Endothelial cell of umbilical vein (primary cell): ENCODE data around the gene TCF7L2. TPM values are rescaled to one million over a fixed set of nuclear protein-coding genes. Genes with fewer than 3 reads are reported as not detected.

Experiments used
- BruUV-seq: library from RNA; stranded (reverse); fragments of 400-500 nt; replicated peaks from 2 replicates; lab custom pipeline; 2021; lab: Mats Ljungman, UMichigan
- CTCF ChIA-PET: fragments of 300-600, 350-600 bp; sonication (Branson Sonifier 250); formaldehyde crosslinking; loops from one replicate; lab custom pipeline; 2021; ENCODE audit warnings: antibody characterized with exemption, inconsistent platforms; lab: Charles Lee
- POLR2A ChIA-PET: fragments of 300-600, 350-600 bp; sonication (Branson Sonifier 250); formaldehyde crosslinking; loops from one replicate; lab custom pipeline; 2021; ENCODE audit warnings: antibody characterized with exemption, inconsistent platforms; lab: Charles Lee
- DNase-seq: peaks from one replicate; pipeline ENCODE4 v3.0.0-alpha.2; 2011; ENCODE audit warnings: low read depth, low spot score
- FAIRE-seq: peaks from 2 replicates; lab custom pipeline; 2011; peaks lifted over from hg19 to GRCh38; lab: Jason Lieb, UNC
- H2AFZ ChIP-seq: 2 replicates; pipeline ENCODE4 v1.6.0; 2012; ENCODE audit warnings: low read depth, low read length, control low read depth, inconsistent platforms
- H3K27ac ChIP-seq: 2 replicates; pipeline ENCODE4 v1.5.1; 2011; ENCODE audit warnings: low read depth, mild to moderate bottlenecking, control low read depth, low read length, moderate library complexity; ENCODE audit not compliant: insufficient read depth
- H3K27me3 ChIP-seq, 2 experiments: 2 replicates each; pipeline versions ENCODE4 v1.6.0 to v1.6.1; 2011; ENCODE audit warnings: low read length in 2 of 2, mixed read lengths in 1 of 2; ENCODE audit not compliant: control insufficient read depth in 2 of 2, insufficient read depth in 2 of 2
- H3K36me3 ChIP-seq, 2 experiments: 2 replicates in 1 of 2; 3 replicates in 1 of 2; pipeline ENCODE4 v1.5.1; 2011; ENCODE audit warnings: low read length in 2 of 2, mild to moderate bottlenecking in 1 of 2, moderate library complexity in 1 of 2; ENCODE audit not compliant: control insufficient read depth in 2 of 2, insufficient read depth in 2 of 2; ENCODE audit errors: extremely low read depth in 1 of 2
- H3K4me1 ChIP-seq: 3 replicates; pipeline ENCODE4 v1.5.1; 2011; ENCODE audit warnings: mild to moderate bottlenecking, low read length; ENCODE audit not compliant: control insufficient read depth, insufficient read depth; ENCODE audit errors: extremely low read depth
- H3K4me2 ChIP-seq: 2 replicates; pipeline ENCODE4 v1.6.1; 2011; ENCODE audit warnings: low read length, control low read depth, mixed read lengths; ENCODE audit not compliant: insufficient read depth
- H3K4me3 ChIP-seq, 3 experiments: fragments of 200-600 bp in 1 of 3; sonication (generic), shearing (Covaris generic) in 1 of 3; replicated peaks in 1 of 3; 2 replicates each; pipeline ENCODE4 v1.5.1; 2011 to 2016; ENCODE audit warnings: control low read depth in 3 of 3, low read length in 3 of 3, mild to moderate bottlenecking in 2 of 3, inconsistent platforms in 1 of 3, low read depth in 1 of 3, moderate library complexity in 1 of 3; ENCODE audit not compliant: insufficient read depth in 1 of 3
- H3K79me2 ChIP-seq: 2 replicates; pipeline ENCODE4 v1.6.0; 2012; ENCODE audit warnings: low read length, inconsistent platforms; ENCODE audit not compliant: control insufficient read depth, insufficient read depth
- H3K9ac ChIP-seq: replicated peaks from 2 replicates; pipeline ENCODE3; 2011; ENCODE audit warnings: low read length, control low read depth; ENCODE audit not compliant: insufficient read depth; ENCODE audit errors: extremely low read depth
- H3K9me1 ChIP-seq: replicated peaks from 3 replicates; pipeline ENCODE4 v1.6.0; 2011; ENCODE audit warnings: mild to moderate bottlenecking, low read length; ENCODE audit not compliant: control insufficient read depth, insufficient read depth; ENCODE audit errors: extremely low read depth
- H3K9me3 ChIP-seq: replicated peaks from 2 replicates; pipeline ENCODE4 v1.5.1; 2012; ENCODE audit warnings: low read length, inconsistent platforms; ENCODE audit not compliant: control insufficient read depth, insufficient read depth
- H4K20me1 ChIP-seq: replicated peaks from 2 replicates; pipeline ENCODE3; 2011; ENCODE audit warnings: mild to moderate bottlenecking, low read length; ENCODE audit not compliant: control insufficient read depth, insufficient read depth; ENCODE audit errors: extremely low read depth
- CTCF ChIP-seq, 2 donors: IDR thresholded peaks; 1 replicate in 1 of 2; 2 replicates in 1 of 2; pipeline ENCODE4 v1.5.1; 2011; ENCODE audit warnings: low read length in 2 of 2, mild to moderate bottlenecking in 2 of 2, moderate library complexity in 2 of 2, control low read depth in 1 of 2, inconsistent platforms in 1 of 2, low read depth in 1 of 2; ENCODE audit not compliant: insufficient read depth in 1 of 2; ENCODE audit errors: extremely low read depth in 1 of 2
- EZH2 ChIP-seq: IDR thresholded peaks from 2 replicates; pipeline ENCODE4 v1.6.1; 2012; ENCODE audit warnings: borderline replicate concordance, low read depth, mild to moderate bottlenecking, moderate library complexity, low read length, inconsistent platforms; ENCODE audit not compliant: severe bottlenecking
- FOS ChIP-seq: IDR thresholded peaks from 2 replicates; pipeline ENCODE4 v1.6.1; 2011; ENCODE audit warnings: mild to moderate bottlenecking, low read length, moderate library complexity, borderline replicate concordance; ENCODE audit not compliant: insufficient read depth
- GATA2 ChIP-seq: IDR thresholded peaks from 2 replicates; pipeline ENCODE4 v1.7.0; 2011; ENCODE audit warnings: low read depth, mild to moderate bottlenecking, moderate library complexity, mixed read lengths, low read length; ENCODE audit not compliant: insufficient read length, insufficient read depth
- JUN ChIP-seq: IDR thresholded peaks from 2 replicates; pipeline ENCODE4 v1.6.1; 2011; ENCODE audit warnings: borderline replicate concordance, low read depth; ENCODE audit not compliant: insufficient read length, insufficient read depth
- MAX ChIP-seq: IDR thresholded peaks from 2 replicates; pipeline ENCODE4 v1.6.1; 2011; ENCODE audit not compliant: insufficient read depth, insufficient read length
- MYC ChIP-seq: IDR thresholded peaks from one replicate; pipeline ENCODE4 v1.6.1; 2011; ENCODE audit warnings: mild to moderate bottlenecking, low read depth, low read length
- POLR2A ChIP-seq: IDR thresholded peaks from 2 replicates; pipeline ENCODE4 v1.6.1; 2012; ENCODE audit warnings: low read depth, mild to moderate bottlenecking, control low read depth, low read length
- POLR2AphosphoS5 ChIP-seq: IDR thresholded peaks from 2 replicates; pipeline ENCODE4 v1.6.1; 2012; ENCODE audit warnings: low read depth, mild to moderate bottlenecking, control low read depth, low read length, moderate library complexity; ENCODE audit not compliant: insufficient read depth
- dilution Hi-C: fragments of 300-500 bp; cut with MboI; formaldehyde crosslinking; loops from one replicate; pipeline ENCODE4 v1.15.0; 2019; ENCODE audit warnings: low sequenced_read_pairs; ENCODE audit not compliant: extremely low pct_ligation_motif_present
- intact Hi-C: fragments of 100-400 bp; cut with micrococcal nuclease; formaldehyde crosslinking; loops from one replicate; pipeline ENCODE4 v1.10.0; 2022
- polyA plus RNA-seq, 4 experiments: library from polyadenylated mRNA; depleted of rRNA in 3 of 4; stranded (reverse) in 3 of 4; unstranded in 1 of 4; fragments of >200 nt; gene quantifications; 2 replicates each; pipeline versions ENCODE4 v1.2.1 to v1.2.3, GENCODE V29; 2011 to 2012; ENCODE audit warnings: missing spikeins in 1 of 4
- total RNA-seq: library from RNA; stranded (reverse); gene quantifications from 2 replicates; pipeline ENCODE4 v1.2.3, GENCODE V29; 2021

The TCF7L2 gene
- total and polyA plus RNA-seq, 2 donors (not counting 3 experiments of a cell fraction or from before 2014, with no cell fraction given) = 9.9 to 21.8 TPM

- no peak for DNase-seq
- FAIRE-seq = no peak
- no peak overlapping the region for H3K4me3 ChIP-seq
- H4K20me1 ChIP-seq = no peaks in the 10 kb centered on the region
- no peaks in the 10 kb centered on the region for H3K36me3 ChIP-seq
- no peaks in the 10 kb centered on the region for H3K4me1 ChIP-seq
- no peaks in the 10 kb centered on the region for H3K9me3 ChIP-seq
- ChIA-PET CTCF (interaction anchor here (0.6 kb wide), 1 partner anchor 83 kb away, joined by 3 read pairs; no protein-coding TSS in a partner anchor), POLR2A (no interaction called here)
- no peak for TF ChIP-seq FOS
- TF ChIP-seq POLR2A = no peak
- no peak for TF ChIP-seq JUN
- no peak for TF ChIP-seq GATA2
- TF ChIP-seq EZH2 = no peak
- TF ChIP-seq POLR2AphosphoS5 = no peak
- TF ChIP-seq MAX = no peak
- no peak for TF ChIP-seq CTCF (IDR thresholded peaks at IDR 0.05; ENCODE audit: extremely low read depth in 1 of 2, insufficient read depth in 1 of 2, low read depth in 1 of 2, low read length in 2 of 2)
- TF ChIP-seq MYC = no peak
- intact Hi-C loops = no loop called here
- no TSS peak for BruUV-seq
- no peak overlapping the region for H3K4me2 ChIP-seq
- no peaks in the 10 kb centered on the region for H3K9me1 ChIP-seq
- H3K27me3 ChIP-seq = peaks cover 0 to under 1% of the 10 kb centered on the region in 2 experiments
- H3K79me2 ChIP-seq = no peaks in the 10 kb centered on the region
- dilution Hi-C loops = no loop called here
- H2AFZ ChIP-seq = no peak overlapping the region
- H3K9ac ChIP-seq = no peak overlapping the region
- H3K27ac ChIP-seq = no peak overlapping the region
Measured at GRCh38 chr10:113214331-113214730, 264.3 kb downstream of the TCF7L2 start.
